Measurements from ENCODE around the gene PDE4B.

The PDE4B gene

DNA sequence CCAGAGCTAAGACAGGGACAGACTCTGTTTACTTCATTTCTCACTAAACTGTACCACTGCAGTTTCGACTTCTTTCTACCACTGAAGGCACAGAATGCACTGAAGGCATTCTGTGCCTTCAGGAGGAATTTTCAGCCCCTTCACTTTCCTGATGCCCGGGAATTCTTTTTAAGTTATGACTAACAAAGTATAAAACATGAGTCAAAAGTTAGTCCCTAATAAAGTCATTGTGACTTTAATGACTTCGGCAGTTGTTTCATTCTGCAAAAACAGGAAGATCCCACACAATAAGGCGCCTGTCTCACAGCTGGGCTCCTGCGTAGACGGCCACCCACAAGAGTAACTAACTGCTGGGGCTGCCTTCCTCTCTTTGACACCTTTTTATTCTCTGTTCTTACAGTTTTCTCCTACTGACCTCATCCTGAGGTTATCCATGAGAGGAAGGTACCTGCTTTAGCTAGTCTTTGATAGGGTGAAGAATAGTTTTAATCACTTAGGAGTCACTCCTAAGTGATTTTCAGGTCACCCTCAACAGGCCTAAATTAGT is 557.4 kb downstream of the PDE4B start:
- DNase-seq, result no peak

DNA sequence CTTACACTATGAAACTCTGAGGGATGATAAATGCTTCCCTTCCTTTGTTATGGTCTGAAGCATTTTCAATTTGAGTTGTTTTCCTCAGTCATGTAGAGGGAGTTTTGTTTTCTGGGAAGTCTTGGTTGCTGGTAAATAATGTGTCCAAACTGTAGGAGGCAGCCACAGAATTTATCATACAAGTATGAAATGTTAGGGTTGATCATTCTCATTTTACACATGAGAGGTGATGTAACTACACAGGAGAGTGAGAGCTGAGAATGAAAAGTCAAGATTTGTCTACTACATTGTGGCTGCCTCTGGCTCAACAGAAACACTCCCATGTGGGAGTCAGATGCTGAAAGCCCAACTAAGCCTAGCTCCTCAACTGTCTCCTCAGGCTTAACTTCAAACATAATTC is 558.8 kb downstream of the PDE4B start:
- DNase-seq, result no peak

DNA sequence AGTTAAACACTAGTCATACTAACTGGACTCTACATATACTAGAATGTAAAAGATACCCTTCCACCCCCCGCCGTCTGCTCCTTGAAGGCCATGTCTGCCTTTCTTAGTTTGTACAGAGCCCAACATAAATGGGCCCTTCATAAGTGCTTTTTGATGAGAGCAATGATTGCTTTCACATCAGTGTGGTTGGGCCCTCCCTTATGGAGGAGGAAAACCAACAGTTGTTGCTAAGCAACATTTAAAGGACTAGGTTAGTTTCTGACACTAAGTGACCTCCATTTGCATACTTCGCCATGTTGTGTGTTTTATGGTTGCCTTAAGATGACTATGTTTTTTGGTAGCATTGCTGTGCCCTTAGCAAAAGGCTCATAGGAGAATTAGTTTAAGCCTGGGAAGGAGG is 559.2 kb downstream of the PDE4B start:
- no peak for DNase-seq

DNA sequence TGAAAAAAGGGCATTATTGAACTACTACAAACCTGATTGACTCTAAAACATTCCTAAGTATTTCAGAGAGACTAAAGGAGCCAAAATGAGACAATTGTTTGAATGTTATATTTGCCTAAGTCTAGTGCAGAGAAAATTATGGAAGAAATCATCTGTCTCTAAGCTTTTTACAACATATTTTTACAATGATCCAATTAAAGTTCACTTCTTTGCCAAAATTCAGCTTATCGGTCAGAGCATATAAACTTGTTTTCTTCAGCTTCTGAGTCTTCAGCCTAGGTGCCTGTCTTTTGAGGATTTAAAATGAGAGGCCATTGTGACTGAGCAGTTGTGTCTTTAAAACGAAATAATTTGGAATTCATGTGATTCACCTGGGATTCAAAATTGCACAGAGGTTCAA is 560.1 kb downstream of the PDE4B start:
- DNase-seq, result no peak

DNA sequence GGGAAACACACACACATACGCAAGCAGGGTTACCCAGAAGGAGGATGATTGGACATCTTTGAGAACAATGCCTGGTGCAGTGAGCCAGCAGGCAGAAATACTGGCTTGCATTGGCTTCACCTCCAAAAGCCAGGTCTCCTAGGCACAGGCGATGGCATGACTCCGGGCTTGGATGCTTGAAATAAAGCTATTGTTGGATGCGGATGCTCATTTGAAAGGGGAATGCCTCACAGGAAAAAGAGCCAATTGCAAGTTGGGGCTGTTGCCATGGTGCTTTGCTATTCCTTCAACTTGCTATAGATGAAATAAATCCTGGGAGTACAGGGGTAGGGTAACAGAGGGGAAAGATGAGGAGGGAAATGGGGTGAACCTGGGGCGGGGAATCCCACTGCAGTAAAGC is 560.6 kb downstream of the PDE4B start:
- DNase-seq, result no peak

DNA sequence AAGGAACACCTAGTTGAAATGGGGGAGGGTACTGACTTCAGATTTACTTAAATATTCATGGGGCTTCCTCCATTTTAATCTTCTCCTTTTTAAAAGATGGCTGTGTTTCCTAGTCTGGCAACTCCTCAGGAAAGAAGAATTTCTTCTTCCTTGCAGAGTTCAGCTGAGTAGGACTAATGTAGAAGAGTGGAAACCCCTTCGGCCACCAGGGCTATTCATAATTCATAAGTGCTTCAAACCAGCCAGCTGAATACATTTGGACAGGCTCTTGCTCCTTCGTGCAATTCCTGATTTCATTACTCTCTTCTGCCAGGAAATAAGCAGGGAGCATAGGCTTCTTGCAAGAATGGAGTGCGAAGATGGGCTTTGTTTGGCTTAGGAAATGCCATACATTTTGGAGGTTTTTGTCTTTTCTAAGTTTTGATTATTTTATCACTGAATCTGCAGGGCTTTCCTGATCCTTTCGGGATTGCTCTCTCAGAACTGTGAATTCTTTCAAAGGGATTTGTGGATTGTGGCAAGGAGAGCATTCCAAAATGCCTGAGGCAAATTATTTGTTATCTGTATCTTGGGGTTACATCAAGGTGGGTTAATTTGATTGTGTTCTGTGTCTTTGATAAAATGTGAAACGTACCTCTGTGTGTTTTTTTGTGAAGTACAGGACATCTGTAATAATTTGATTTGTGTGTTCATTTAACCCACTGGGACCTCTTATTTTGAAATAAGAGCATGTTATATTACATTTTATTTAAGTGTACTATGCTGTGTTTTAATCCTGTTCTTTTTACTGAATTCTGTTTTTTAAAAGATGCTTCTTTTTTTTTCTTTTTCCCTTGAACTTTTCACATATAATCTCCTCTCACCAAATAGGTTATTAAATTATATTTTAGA is 561.9 kb downstream of the PDE4B start:
- DNase-seq, result no peak

DNA sequence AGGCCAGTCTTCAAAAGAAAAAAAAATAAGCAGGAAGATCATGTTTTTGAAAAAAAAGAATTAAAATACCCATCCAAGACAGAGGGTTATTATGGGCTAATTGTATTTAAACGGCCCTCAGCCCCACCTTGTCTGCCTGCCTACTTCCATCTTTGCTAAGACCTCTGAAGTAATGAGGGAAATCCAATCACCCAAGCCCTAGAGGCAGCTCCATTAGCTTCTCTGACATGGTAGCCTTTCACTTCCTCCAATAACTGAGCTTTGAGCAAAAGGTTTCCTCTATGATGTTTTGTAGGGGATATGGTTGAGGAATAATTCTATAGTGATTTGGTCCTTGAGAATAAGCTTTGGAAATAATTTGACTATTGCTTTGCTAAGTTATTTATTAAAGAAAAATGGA is 563.1 kb downstream of the PDE4B start:
- DNase-seq, result no peak

DNA sequence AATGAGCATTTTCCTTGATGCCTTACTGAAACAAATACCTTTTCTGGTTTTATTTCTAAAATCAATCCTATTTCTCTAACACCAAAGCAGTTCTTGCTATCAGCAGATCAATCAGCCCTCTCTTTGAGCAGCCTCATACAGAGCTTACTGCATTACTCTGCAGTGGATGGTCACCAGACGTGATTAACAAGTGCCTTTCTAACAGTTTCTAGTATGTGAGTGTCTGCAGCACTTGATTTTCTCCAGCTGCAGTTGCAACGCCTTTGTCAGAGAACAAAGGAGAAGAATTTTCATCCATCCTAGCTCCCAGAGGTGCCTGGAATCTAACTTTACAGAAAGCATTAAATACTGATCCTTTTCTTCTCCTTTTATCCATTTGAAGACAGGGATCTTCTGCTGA is 563.9 kb downstream of the PDE4B start:
- no peak for DNase-seq

DNA sequence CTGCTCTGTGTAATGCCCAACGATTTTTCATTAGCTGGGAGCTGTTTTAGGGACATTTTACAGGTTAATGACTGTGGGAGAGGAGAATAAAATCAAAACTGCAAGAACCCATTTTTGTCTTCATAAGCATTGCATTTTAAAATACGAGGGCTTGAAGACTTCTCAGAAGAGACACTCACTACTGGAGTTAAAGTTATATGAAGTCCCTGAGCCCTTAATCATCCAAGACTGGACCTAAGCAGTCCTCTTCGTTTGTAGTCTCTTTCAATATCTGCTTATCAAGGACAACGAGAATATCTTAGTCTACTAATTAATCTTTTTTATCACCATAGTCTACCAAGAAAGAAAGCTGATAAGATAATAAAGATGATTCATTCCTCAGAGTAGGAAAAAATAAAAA is 564.3 kb downstream of the PDE4B start:
- no peak for DNase-seq

DNA sequence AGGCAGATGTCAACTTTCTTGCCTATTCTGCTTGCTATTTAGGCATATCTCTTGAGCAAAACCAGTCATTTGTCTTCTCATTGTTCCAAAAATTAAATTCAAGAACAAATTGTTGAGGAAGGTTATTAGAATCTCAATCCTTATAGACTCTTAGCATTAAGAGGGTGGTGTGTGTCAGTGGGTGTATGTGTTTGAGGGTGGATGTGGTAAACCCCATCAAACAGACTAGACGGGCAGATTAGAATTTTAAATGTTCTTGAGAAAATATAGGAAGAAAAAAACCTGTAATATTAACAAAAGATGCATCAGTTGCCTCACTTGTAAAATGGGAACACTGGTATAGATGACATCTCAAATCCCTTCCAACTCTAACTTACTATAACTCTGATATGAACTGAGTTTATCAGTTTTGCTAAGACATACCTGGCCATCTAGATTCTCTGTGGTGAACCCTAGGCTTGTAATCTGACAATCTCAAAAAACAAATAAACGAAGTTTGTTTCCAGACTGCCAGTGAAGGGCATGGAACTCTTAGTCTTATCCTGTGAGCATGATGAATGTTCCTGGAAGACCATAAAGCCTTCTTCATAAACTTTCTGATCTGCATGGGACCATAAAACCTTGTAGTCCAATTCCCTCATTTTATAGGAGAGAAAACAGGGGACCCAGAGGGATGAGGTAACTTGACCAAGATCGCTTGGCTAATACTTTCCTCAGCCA is 564.9 kb downstream of the PDE4B start:
- no peak for DNase-seq

DNA sequence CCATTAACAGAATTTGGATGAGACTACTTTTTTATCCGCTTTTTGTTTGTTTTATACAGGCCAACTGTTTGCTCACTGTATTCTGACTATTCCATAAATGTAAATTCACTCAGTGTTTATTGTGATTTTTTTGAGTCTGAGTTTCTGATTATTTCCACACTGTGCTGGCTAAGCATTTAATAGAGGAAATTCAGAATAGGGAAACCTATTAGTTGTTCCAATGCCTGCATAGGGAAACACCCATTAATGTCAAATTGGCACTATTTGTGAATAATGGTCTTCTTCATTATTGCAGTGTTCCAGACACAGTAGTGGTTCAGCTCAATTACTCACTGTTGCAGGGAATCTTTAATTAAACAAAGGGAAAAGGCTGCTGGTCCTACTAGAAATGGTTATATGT is 566.6 kb downstream of the PDE4B start:
- no peak for DNase-seq

DNA sequence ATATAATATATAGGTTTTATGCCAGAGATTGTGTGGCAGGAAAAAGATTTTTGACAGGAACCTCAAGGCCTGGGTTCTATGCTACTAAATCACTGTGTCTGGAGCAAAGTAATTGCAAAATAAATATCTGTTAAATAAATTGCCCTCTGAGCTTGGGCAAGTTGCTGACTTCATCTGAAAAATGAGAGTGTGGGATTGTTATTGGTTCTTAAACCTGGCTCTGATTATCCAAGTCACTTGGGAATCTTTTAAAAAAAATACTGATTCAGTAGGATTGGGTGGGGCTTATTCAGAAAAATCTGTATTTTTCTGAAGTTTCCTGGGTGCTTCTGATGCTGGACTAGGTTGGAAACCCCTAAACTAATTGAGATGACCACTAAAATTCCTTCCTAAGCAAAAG is 567.1 kb downstream of the PDE4B start:
- DNase-seq, result no peak

DNA sequence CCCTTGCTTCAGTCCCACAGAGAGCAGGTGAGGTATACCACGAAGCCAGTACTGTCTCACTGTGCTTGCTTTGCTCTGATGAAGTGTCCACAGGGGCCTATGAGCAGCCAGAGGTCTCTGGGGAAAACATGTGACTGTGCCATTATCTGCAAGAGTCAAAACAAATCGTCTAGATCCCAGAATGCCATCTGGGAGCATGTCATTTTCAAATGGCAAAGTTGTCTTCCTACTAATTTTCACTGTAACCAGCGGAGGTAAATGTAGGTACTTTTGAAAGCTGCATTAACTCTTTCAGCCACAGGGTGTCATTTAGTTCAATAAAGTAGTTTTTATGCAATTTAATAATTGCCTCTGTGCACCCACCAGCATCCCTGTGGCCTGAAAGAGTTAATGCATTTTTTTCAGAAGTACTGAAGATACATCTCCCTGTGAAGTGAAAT is 567.6 kb downstream of the PDE4B start:
- DNase-seq, result no peak

DNA sequence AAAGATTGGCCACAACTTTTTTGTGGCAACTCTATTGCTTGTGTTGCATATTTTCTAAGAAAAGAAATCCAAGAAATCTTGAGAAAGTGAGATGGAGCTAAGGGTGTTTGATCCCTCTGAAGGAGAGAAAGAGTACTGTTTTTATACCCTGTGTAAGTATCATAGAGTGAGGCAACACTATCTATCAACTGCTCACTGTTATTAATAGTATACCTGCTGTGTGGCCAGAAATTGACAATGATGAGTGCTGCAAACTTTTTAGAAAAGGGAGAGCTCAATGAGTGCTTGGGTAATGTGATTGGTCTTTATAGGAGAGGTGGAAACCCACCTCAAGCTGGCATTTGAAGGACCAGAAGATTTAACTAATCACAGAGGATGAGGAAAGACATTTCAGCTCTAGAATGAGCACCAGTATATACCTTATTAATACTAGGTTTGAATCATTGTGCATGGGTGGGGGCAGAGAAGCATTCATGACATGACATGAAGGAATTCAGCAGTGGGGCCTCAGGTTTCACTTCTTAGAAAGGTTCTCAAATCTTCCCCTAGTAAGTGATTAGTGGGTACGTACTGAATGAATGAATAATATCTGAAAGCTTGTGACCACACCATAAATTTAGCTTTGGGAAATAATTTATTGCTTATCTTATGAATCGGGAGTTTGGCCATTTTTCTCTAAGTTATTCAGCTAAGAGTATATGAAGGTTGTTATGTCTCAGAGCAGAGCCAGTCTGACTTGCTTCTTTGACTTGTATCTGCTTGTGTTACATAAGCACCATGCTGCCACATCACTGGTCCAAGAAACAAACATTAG is 572.1 kb downstream of the PDE4B start:
- no peak for DNase-seq

DNA sequence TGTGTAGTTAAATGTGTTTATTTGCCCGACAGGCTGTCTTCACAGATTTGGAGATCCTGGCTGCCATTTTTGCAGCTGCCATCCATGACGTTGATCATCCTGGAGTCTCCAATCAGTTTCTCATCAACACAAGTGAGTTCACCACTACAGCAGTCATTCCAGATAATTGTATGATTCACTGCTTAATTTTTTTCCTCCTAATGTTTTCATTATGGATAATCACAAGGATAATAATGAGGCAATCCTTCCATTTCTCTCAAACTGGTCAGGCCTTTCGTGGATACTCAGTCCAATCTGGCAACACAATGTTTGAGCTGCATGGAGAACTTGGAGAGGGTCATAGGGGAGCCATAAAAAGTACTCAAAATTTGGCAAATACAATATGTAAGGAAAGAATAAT is 572.9 kb downstream of the PDE4B start:
- no peak for DNase-seq

DNA sequence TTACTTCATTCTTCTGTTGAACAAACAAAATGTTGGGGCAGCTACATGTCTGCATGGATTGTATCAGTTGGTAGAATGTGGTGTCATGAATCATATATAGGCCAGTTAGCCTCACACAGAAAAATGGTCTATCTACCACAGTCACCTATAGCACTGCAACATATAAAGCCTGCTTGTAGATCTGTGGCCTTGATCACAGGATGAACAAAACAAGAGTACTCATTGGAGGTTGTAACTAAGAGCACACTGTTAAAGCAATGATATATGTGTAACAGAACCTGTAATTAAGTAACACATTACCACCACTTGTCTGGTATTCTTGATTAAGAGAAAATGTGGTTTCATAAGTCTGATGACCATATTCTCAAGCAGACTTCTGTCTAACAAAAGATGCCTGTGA is 573.9 kb downstream of the PDE4B start:
- DNase-seq, result no peak

DNA sequence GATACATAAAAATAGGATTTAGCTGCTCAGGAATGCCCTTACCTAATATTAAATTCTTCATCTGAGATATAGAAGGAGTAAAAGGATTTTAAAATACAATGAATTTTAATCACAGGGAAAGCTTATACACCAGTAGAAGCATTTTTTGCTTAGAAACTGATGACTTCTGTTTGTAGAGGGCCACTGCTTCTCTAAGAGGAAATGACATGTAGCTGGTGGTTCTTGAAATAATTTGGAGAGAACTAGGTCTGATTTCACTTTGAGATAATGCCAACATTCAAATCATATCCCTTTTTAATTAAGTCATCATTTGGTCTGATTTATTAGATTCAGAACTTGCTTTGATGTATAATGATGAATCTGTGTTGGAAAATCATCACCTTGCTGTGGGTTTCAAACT is 574.7 kb downstream of the PDE4B start:
- no peak for DNase-seq

DNA sequence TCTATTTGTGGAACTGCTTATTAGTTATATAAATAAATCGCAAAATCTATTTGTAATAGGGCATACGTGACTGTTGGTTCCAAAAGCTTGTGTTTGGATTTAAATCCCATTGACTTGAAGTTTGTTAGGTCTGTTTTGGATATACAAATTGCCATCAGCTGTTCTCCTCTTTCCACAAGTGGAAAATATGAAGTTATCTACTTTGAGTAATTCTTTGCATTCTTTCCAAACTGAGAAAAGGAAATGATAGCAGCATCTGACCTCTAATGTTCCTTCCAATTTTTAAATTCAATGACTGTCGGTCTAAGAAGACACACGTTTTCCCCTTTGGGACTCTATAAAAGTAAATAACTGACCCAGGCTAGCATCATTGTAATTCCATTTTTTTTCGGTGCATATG is 575.6 kb downstream of the PDE4B start:
- no peak for DNase-seq

DNA sequence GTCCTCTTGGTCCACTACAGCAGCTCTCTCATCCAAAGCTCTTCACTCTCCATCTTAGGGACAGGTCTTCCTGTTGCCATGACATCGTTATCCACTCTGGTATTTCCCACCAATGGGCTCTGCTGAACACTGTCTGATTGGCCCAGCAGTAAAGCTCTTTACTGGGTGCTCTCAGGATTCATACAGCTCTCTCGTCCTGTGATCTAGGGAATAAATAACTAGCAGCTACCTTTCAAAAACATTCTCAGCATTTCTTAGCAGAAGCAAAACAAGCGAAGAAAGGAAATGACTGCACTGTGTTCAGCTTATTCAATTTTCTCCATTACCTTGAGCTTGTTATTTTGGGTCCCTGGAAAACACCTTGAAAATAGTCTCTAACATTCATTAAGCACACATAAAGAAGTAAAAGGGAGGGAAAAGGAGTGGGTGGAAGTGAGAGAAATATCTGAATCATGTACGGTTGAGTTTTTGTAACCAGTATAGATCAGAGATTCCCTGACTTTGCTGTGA is 577.8 kb downstream of the PDE4B start:
- DNase-seq, result no peak

DNA sequence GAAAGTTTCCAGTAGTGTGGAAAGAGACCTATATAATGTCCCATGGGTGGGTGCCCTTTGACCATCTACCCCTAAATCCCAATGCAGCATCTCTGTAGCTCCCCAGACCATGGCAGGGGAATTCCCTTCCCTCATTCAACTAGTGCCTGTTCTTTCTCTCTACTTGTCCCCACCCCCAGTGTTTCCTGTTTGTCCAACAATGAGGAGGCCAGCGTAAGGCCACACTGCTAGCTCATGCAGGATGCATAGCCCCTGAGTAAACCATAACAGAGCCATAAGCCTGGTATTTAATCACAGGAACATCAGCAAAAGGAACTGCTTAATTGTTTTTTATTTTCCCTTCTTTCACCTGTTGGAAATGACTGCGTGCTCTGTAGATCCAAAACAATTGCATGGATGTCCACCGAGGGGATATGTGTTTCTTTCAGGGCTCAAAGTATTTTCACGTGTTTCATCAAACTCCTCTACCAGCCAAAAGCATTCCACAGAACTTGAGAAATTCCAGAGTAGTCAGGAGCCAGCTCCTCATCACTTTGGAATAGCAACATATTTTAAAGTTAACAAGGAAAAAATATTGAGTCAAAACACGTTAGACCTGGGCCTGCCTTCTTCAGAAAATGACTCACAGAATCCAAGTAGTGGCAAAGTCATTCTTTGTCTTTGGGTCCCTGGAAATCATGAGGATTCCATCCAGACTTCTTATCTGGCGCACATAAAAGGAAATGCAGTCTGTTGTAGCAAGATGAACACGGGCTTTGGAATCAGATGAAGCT is 578.7 kb downstream of the PDE4B start:
- no peak for DNase-seq

DNA sequence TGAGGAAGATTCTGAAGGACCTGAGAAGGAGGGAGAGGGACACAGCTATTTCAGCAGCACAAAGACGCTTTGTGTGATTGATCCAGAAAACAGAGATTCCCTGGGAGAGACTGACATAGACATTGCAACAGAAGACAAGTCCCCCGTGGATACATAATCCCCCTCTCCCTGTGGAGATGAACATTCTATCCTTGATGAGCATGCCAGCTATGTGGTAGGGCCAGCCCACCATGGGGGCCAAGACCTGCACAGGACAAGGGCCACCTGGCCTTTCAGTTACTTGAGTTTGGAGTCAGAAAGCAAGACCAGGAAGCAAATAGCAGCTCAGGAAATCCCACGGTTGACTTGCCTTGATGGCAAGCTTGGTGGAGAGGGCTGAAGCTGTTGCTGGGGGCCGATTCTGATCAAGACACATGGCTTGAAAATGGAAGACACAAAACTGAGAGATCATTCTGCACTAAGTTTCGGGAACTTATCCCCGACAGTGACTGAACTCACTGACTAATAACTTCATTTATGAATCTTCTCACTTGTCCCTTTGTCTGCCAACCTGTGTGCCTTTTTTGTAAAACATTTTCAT is 579.9 kb downstream of the PDE4B start:
- no peak for DNase-seq

DNA sequence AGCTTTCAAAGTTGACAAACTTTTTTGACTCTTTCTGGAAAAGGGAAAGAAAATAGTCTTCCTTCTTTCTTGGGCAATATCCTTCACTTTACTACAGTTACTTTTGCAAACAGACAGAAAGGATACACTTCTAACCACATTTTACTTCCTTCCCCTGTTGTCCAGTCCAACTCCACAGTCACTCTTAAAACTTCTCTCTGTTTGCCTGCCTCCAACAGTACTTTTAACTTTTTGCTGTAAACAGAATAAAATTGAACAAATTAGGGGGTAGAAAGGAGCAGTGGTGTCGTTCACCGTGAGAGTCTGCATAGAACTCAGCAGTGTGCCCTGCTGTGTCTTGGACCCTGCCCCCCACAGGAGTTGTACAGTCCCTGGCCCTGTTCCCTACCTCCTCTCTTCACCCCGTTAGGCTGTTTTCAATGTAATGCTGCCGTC is 580.5 kb downstream of the PDE4B start:
- DNase-seq, result no peak
